ENCODE results near the gene CERK. TPM values are rescaled to one million over a fixed set of nuclear protein-coding genes. Genes with fewer than 3 reads are reported as not detected.

CERK gene
- total RNA-seq, 1 donor from 2014 or later = 50.7 TPM

DNA sequence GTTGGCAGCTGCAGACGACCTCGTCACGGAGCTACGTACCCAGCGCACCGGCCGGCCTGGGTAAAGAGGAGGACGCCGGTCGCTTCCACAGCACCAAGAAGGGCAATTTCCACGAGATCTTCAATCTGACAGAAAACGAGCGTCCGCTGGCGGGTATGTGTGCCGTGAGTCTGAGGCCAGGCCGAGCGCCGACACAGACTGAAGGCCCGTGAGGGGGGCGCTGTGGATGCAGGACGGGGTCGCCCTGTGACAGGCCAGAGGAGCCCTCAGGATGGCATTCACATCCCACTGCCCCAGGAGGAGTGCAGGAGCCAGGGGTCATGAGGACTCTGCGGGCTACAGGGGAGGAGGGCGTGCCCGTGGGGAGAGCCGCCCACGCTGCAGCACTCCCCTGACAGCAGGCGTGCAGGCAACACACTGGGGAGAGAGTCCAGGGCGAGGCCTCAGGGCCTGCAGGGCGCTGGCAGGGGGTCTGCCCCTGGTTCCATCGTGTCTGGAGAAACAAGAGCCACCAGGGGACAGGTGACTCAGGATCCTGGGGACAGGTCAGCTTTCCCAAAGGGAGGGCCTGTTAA lies 64.3 kb downstream of the CERK start:
- H3K9me3 Mint-ChIP-seq = no peaks in the 10 kb centered on the region
- H3K4me3 Mint-ChIP-seq = no peak overlapping the region
- TF ChIP-seq, protein P1, sequence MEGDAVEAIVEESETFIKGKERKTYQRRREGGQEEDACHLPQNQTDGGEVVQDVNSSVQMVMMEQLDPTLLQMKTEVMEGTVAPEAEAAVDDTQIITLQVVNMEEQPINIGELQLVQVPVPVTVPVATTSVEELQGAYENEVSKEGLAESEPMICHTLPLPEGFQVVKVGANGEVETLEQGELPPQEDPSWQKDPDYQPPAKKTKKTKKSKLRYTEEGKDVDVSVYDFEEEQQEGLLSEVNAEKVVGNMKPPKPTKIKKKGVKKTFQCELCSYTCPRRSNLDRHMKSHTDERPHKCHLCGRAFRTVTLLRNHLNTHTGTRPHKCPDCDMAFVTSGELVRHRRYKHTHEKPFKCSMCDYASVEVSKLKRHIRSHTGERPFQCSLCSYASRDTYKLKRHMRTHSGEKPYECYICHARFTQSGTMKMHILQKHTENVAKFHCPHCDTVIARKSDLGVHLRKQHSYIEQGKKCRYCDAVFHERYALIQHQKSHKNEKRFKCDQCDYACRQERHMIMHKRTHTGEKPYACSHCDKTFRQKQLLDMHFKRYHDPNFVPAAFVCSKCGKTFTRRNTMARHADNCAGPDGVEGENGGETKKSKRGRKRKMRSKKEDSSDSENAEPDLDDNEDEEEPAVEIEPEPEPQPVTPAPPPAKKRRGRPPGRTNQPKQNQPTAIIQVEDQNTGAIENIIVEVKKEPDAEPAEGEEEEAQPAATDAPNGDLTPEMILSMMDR (IDR thresholded peaks at IDR 0.05; ENCODE audit: unreplicated experiment) = no peak
- H3K27me3 Mint-ChIP-seq (ENCODE audit: low read depth) = no peaks in the 10 kb centered on the region
- no peaks in the 10 kb centered on the region for H3K4me1 Mint-ChIP-seq
- H3K27ac Mint-ChIP-seq = no peak overlapping the region
- H3K36me3 Mint-ChIP-seq = peaks cover 7% of the 10 kb centered on the region
- no peak for DNase-seq (ENCODE audit: low spot score in 2 of 2, unreplicated experiment in 2 of 2)

DNA sequence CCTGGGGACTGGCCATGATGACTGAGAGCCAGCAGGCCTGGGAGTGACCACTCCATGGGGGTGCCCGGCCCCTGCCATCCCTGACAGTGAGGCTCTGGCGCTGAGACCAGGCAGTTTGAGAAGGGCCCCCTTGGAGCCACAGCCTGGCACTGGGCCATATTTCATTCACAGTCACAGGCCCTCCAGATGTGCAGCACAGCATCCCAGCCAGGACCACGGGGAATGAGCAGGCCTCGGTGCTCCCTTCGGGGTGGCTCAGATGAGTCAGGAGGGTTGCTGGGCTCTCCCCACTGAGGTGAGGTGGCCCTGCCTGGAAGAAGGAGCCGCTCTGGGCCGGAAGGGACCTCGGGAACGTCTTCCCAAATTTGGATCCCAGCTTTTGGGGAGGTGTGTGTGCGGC lies 64.8 kb downstream of the CERK start:
- Mint-ChIP-seq H3K4me3 (no peak overlapping the region), H3K4me1 (no peaks in the 10 kb centered on the region), H3K9me3 (no peaks in the 10 kb centered on the region), H3K36me3 (peaks cover 8% of the 10 kb centered on the region), H3K27me3 (ENCODE audit: low read depth) (no peaks in the 10 kb centered on the region), H3K27ac (no peak overlapping the region)
- TF ChIP-seq, protein P1 (IDR thresholded peaks at IDR 0.05; ENCODE audit: unreplicated experiment) = no peak
- no peak for DNase-seq (ENCODE audit: low spot score in 2 of 2, unreplicated experiment in 2 of 2)

DNA sequence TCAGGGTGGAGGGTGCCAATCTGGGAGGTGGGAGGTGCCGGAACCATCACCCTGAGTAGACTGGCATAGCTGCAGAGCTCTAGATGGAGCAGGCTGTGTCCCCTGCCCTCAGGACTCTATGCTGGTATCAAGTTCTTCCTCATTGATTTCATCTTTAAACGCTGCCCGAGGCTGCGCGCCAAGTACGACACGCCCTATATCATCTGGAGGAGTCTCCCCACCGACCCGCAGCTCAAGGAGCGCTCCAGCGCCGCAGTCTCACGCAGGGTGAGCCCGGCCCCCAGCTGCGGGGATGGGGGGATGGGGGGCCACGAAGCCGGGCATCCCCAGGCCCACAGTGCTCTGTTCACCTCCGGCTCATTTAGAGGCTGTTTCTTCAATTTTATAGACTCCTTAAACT lies 65.3 kb downstream of the CERK start:
- Mint-ChIP-seq H3K27ac (no peak overlapping the region), H3K4me3 (no peak overlapping the region), H3K27me3 (ENCODE audit: low read depth) (no peaks in the 10 kb centered on the region), H3K9me3 (no peaks in the 10 kb centered on the region), H3K4me1 (no peaks in the 10 kb centered on the region), H3K36me3 (peaks cover 8% of the 10 kb centered on the region)
- TF ChIP-seq, protein P1 (IDR thresholded peaks at IDR 0.05; ENCODE audit: unreplicated experiment) = no peak
- no peak for DNase-seq (ENCODE audit: low spot score in 2 of 2, unreplicated experiment in 2 of 2)

DNA sequence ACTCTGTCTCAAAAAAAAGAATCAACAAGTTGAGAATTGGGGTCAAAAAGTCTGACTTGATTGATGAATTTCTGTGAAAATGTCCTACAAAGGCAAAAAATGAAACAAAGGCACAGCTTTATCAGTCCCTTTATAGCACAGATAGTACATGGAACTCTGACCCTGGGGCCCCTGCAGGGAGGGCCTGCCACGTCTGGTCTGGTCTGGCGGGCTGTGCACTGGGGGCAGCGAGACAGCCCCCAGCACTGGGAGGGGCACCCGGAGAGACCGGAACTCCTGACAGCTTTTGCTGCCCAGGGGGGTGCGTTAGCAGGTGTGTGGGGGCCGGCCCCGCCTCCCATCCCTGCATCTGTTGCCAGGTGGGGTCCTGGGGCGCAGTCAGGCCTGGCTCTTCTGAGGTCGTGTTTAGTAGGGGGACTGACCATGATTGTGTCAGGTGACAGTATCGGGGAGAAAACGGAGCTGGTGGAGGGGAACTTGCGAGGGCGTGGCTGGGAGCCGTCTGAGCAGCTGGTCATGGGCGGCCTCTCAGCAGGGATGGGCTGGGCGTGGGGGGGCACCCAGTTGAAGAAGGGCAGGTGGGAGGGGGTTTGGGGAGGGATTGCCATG lies 66.1 kb downstream of the CERK start:
- Mint-ChIP-seq H3K36me3 (peaks cover 8% of the 10 kb centered on the region), H3K4me3 (no peak overlapping the region), H3K27ac (no peak overlapping the region), H3K27me3 (ENCODE audit: low read depth) (no peaks in the 10 kb centered on the region), H3K9me3 (no peaks in the 10 kb centered on the region), H3K4me1 (no peaks in the 10 kb centered on the region)
- DNase-seq (ENCODE audit: low spot score in 2 of 2, unreplicated experiment in 2 of 2) = no peak
- TF ChIP-seq, protein P1 (IDR thresholded peaks at IDR 0.05; ENCODE audit: unreplicated experiment) = no peak

DNA sequence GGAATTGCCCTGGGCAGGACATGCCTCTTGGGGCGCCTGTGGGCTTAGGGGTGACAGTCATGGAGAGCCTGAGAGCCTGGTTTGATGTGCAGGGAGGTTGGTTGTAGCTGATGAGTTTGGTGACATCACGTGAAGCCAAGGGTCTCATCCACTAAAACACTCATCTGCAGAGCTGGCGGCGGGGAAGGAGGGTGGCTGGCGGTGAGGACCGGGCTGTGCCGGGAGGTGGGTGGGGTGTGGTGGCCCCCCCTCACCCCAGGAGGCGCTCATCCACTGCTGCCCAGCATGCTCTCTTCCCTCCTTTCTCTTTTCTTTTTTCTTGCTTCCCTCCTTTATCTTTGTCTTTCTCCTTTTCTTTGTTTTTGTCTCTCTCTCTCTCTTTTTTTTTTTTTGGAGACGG lies 68.9 kb downstream of the CERK start:
- no peak for DNase-seq (ENCODE audit: low spot score in 2 of 2, unreplicated experiment in 2 of 2)
- TF ChIP-seq, protein P1 (IDR thresholded peaks at IDR 0.05; ENCODE audit: unreplicated experiment) = no peak
- no peaks in the 10 kb centered on the region for H3K9me3 Mint-ChIP-seq
- H3K27me3 Mint-ChIP-seq (ENCODE audit: low read depth) = no peaks in the 10 kb centered on the region
- H3K36me3 Mint-ChIP-seq = peaks cover 8% of the 10 kb centered on the region
- H3K4me1 Mint-ChIP-seq = no peaks in the 10 kb centered on the region
- no peak overlapping the region for H3K27ac Mint-ChIP-seq
- H3K4me3 Mint-ChIP-seq = no peak overlapping the region

All from mesothelial cell of epicardium (in vitro differentiated cells).